ENCODE data around the gene SDHA. TPM values are rescaled to one million over a fixed set of nuclear protein-coding genes. Genes with fewer than 3 reads are reported as not detected.

SDHA gene
- total RNA-seq, 1 donor from 2014 or later = 130 TPM

- Mint-ChIP-seq H3K4me3 (ENCODE audit: unreplicated experiment) (no peak overlapping the region), H3K27me3 (ENCODE audit: unreplicated experiment) (peaks cover 2% of the 10 kb centered on the region), H3K36me3 (ENCODE audit: unreplicated experiment) (peaks cover 2% of the 10 kb centered on the region), H3K4me1 (ENCODE audit: unreplicated experiment) (peaks cover 39% of the 10 kb centered on the region), H3K27ac (ENCODE audit: unreplicated experiment) (no peak overlapping the region), H3K9me3 (ENCODE audit: unreplicated experiment) (no peaks in the 10 kb centered on the region)
- no peak for DNase-seq (ENCODE audit: extremely low spot score, unreplicated experiment)
- TF ChIP-seq CTCF (IDR thresholded peaks at IDR 0.05) = no peak
Observed at GRCh38 chr5:171801-172331, 46.3 kb upstream of the SDHA start.

GRCh38 chr5:172421-172820 is 45.7 kb upstream of the SDHA start:
- no peak for DNase-seq (ENCODE audit: extremely low spot score, unreplicated experiment)
- no peak for TF ChIP-seq CTCF (IDR thresholded peaks at IDR 0.05)
- Mint-ChIP-seq H3K36me3 (ENCODE audit: unreplicated experiment) (peaks cover 2% of the 10 kb centered on the region), H3K27ac (ENCODE audit: unreplicated experiment) (no peak overlapping the region), H3K27me3 (ENCODE audit: unreplicated experiment) (peaks cover 2% of the 10 kb centered on the region), H3K9me3 (ENCODE audit: unreplicated experiment) (no peaks in the 10 kb centered on the region), H3K4me1 (ENCODE audit: unreplicated experiment) (peaks cover 33% of the 10 kb centered on the region), H3K4me3 (ENCODE audit: unreplicated experiment) (no peak overlapping the region)

- no peak for DNase-seq (ENCODE audit: extremely low spot score, unreplicated experiment)
- Mint-ChIP-seq H3K27ac (ENCODE audit: unreplicated experiment) (no peak overlapping the region), H3K4me3 (ENCODE audit: unreplicated experiment) (no peak overlapping the region), H3K36me3 (ENCODE audit: unreplicated experiment) (peaks cover 2% of the 10 kb centered on the region), H3K9me3 (ENCODE audit: unreplicated experiment) (no peaks in the 10 kb centered on the region), H3K4me1 (ENCODE audit: unreplicated experiment) (peaks cover 29% of the 10 kb centered on the region), H3K27me3 (ENCODE audit: unreplicated experiment) (peaks cover 2% of the 10 kb centered on the region)
- no peak for TF ChIP-seq CTCF (IDR thresholded peaks at IDR 0.05)
Observed at GRCh38 chr5:172841-173251, 45.3 kb upstream of the SDHA start.

- no peak overlapping the region for H3K27ac Mint-ChIP-seq (ENCODE audit: unreplicated experiment)
- DNase-seq (ENCODE audit: extremely low spot score, unreplicated experiment) = no peak
- no peak overlapping the region for H3K4me3 Mint-ChIP-seq (ENCODE audit: unreplicated experiment)
- H3K36me3 Mint-ChIP-seq (ENCODE audit: unreplicated experiment) = peaks cover 2% of the 10 kb centered on the region
- peaks cover 21% of the 10 kb centered on the region for H3K4me1 Mint-ChIP-seq (ENCODE audit: unreplicated experiment)
- peaks cover 9% of the 10 kb centered on the region for H3K27me3 Mint-ChIP-seq (ENCODE audit: unreplicated experiment)
- no peaks in the 10 kb centered on the region for H3K9me3 Mint-ChIP-seq (ENCODE audit: unreplicated experiment)
- TF ChIP-seq CTCF (IDR thresholded peaks at IDR 0.05) = no peak
Observed at GRCh38 chr5:173392-174290, 44.5 kb upstream of the SDHA start.

GRCh38 chr5:174291-174600 is 43.9 kb upstream of the SDHA start:
- H3K36me3 Mint-ChIP-seq (ENCODE audit: unreplicated experiment) = peaks cover 2% of the 10 kb centered on the region
- no peak overlapping the region for H3K4me3 Mint-ChIP-seq (ENCODE audit: unreplicated experiment)
- TF ChIP-seq CTCF (IDR thresholded peaks at IDR 0.05) = no peak
- H3K27ac Mint-ChIP-seq (ENCODE audit: unreplicated experiment) = no peak overlapping the region
- DNase-seq (ENCODE audit: extremely low spot score, unreplicated experiment) = no peak
- H3K9me3 Mint-ChIP-seq (ENCODE audit: unreplicated experiment) = no peaks in the 10 kb centered on the region
- peaks cover 15% of the 10 kb centered on the region for H3K4me1 Mint-ChIP-seq (ENCODE audit: unreplicated experiment)
- peaks cover 12% of the 10 kb centered on the region for H3K27me3 Mint-ChIP-seq (ENCODE audit: unreplicated experiment)

All from osteocyte (in vitro differentiated cells).